Activated CD4-positive, alpha-beta T cell treated with anti-CD3 and anti-CD28 coated beads for 4 hours (primary cell): Measurements from ENCODE around the gene HSD17B1.
"Not testable (repeated sequence)": the region's sequence is repeated elsewhere in the genome, so short reads cannot be mapped to it uniquely, and the experiment has no call there.

Source experiments
- DNase-seq, 2 donors: peaks; one replicate each; pipeline ENCODE4 v3.0.0-alpha.2; 2020

Gene HSD17B1

DNA sequence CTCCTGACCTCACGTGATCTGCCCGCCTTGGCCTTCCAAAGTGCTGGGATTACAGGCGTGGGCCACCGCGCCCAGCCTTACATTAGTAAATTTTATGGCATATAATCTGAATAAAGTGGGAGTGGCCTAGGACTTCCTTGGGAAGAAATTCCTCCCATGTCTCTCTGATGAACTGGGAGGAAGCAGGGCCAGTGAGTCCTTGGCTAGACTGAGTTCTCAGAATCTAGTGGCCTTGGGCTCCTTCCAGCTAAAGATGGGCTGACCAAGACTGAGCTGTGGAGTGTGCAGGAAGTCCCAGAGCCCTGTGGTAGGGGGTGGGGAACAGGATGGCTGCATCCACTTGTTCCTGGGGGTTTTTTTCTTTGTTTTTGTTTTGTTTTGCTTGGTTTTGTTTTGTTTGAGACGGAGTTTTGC lies 26.7 kb upstream of the HSD17B1 start:
- no peak for DNase-seq

DNA sequence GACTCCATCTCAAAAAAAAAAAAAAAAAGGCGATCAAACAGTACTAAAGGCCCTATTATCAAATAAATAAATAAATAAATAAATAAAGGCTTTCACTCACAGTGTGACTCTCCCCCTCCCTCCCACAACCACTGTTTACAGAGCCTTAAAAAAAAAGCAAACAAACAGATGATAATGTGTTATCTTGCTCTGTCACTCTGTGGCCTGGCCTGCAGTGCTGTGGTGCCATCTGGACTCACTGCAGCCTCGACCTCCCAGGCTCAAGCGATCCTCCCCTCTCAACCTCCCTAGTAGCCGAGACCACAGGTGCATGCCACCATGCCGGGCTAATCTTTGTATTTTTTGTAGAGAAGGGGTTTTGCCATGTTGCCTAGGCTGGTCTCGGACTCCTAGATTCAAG lies 24.8 kb upstream of the HSD17B1 start:
- DNase-seq = no peak

DNA sequence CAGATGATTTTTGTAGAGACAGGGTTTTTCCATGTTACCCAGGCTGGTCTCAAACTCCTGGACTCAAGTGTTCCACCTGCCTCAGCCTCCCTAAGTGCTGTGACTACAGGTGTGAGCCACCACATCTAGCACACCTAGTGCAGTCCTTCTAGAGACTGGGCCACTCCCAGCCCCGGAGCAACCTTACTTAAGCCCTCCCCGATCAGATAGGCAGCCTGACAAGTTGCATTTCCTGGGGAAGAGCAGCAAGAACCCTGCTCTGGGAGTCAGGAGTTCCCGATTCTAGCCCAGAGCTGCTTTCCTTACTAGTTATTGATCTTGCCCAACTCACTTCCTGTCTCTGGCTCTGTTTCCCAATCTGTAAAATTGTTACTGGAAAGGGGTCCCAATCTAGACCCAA lies 23.7 kb upstream of the HSD17B1 start:
- no peak for DNase-seq

DNA sequence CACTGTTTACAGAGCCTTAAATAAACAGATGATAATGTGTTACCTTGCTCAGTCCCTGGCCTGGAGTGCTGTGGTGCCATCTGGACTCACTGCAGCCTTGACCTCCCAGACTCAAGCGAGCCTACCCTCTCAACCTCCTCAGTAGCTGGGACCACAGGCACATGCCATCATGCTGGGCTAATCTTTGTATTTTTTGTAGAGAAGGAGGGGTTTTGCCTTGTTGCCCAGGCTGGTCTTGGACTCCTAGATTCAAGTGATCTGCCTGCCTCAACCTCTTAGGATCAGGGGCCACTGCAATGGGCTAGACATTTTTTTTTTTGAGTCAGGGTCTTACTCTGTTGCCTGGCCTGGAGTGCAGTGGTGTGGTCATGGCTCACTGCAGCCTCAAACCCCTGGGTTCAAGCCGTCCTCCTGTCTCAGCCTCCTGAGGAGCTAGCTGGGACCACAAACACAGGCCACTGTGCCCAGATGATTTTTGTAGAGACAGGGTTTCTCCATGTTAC lies 21.7 kb upstream of the HSD17B1 start:
- no peak for DNase-seq

DNA sequence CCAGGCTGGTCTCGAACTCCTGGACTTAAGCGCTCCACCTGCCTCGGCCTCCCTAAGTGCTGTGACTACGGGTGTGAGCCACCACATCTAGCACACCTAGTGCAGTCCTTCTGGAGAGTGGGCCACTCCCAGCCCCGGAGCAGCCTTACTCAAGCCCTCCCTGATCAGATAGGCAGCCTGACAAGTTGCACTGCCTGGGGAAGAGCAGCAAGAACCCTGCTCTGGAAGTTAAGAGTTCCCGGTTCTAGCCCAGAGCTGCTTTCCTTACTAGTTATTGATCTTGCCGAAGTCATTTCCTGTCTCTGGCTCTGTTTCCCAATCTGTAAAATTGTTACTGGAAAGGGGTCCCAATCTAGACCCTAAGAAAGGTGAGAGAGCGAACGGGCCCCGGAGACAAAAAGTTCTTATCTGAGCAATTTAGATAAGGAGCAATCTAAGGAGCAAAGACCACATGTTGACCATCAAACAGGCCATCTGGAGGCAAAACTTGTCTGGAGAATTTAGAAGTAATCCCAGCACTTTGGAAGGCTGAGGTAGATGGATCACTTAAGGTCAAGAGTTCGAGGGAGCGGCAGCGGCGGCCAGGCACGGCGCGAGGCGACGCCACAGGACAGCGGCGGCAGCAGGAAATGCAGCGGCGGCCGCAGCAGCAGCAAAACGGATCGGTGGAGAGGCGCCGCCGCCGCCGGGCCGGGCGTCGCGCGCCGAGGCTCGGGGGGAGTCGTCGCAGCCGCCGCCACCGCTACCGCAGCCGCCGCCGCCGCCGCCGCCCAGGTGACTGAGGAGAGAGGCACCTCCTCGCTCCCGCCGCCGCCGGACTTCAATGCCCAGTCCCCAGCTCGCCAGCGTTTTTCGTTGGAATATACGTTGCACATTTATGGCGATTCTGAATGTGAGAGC lies 21.0 kb upstream of the HSD17B1 start:
- peak in 1 of 2 donors; percentile 41 for DNase-seq

DNA sequence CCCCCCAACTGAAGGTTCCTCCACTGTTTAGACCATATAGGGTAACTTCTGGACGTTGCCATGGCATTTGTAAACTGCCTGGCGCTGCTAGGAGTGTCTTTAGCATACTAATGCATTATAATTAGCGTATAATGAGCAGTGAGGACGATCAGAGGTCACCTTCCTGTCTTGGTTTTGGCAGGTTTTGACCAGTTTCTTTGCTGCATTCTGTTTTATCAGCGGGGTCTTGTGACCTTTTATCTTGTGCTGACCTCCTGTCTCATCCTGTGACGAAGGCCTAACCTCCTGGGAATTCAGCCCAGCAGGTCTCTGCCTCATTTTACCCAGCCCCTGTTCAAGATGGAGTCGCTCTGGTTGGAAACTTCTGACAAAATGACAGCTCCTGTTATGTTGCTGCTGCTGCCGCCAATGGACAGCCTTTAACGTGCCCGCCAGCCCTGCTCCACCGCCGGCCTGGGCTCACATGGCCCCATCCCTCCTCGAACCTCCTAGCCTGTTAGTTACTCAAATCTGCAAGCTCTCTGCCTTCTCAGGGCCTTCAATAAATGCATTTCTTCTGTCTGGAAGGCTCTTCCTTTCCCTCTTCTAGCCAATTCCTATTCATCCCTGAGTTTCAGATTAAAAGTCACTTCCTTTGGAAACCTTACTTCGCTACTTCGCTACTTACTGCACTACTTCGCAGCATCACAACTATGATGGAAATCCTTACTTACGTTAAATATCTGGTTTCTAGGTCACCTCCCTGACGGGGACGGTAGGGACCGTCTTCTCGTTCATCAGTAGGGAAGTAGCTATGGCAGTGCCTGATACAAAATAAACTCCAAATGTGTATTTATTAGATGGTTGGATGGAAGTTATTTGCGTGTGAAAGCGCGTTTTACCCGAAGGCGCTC lies 17.3 kb upstream of the HSD17B1 start:
- DNase-seq = no peak

DNA sequence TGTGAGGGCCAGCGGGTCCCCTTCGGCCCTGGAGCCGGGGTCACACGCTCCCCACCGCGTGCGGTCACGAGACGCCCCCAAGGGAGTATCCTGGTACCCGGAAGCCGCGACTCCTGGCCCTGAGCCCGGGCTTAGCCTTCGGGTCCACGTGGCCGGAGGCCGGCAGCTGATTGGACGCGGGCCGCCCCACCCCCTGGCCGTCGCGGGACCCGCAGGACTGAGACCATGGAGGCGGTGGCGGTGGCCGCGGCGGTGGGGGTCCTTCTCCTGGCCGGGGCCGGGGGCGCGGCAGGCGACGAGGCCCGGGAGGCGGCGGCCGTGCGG lies 16.7 kb upstream of the HSD17B1 start, which contains the start of gene NAGLU:
Gene NAGLU (plus strand): TSS at position 194 of the 324 bp plus-strand sequence. CDS start 32 bp downstream, at position 226.
- DNase-seq = peak; percentile 75 to 81

DNA sequence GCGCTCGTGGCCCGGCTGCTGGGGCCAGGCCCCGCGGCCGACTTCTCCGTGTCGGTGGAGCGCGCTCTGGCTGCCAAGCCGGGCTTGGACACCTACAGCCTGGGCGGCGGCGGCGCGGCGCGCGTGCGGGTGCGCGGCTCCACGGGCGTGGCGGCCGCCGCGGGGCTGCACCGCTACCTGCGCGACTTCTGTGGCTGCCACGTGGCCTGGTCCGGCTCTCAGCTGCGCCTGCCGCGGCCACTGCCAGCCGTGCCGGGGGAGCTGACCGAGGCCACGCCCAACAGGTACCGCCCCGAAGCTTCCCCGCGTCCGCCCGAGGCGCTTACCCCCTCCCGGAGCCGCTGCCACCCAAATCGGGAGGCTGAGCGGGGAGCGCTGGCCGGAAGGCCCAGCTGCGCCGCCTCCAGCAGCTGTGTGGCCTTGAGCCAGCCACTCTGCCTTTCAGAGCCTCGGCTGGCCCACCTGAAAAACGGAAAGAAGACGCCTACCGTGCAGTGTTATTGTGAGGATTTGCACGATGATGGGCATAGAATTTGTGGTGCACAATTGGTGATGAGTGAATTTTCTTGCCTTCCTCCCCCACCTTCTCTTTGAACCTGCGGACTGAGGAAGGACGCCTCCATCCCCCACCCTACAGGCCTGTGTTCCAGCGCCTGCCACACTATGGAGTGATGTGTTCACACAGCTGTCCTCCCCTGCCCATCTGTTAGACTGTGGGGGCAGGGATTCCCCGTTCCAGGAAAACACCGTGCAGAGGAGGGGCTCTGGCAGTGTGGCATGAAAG lies 16.2 kb upstream of the HSD17B1 start:
- DNase-seq = peak; percentile 63 to 71

DNA sequence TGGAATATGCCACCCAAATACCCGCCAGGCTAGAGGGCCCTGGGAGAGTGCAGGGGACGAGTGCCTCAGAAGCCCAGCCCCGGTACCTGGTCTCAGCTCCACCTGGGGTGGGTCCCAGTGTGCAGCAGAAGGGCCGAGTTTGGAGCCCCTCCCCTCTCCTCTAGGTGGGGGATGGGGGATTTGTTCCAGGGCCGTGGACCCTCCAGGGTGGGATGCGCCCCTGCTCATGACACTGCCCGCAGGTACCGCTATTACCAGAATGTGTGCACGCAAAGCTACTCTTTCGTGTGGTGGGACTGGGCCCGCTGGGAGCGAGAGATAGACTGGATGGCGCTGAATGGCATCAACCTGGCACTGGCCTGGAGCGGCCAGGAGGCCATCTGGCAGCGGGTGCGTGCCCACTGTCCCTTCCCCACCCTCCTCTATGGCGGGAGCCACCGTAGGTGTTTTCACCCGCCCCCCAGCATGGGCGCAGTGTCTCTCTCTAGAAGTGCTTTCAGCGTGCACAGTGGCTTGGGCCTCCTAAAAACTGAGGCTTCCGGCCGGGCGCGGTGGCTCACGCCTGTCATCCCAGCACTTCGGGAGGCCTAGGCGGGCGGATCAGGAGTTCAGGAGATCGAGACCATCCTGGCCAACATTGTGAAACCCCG lies 15.4 kb upstream of the HSD17B1 start:
- DNase-seq = no peak

DNA sequence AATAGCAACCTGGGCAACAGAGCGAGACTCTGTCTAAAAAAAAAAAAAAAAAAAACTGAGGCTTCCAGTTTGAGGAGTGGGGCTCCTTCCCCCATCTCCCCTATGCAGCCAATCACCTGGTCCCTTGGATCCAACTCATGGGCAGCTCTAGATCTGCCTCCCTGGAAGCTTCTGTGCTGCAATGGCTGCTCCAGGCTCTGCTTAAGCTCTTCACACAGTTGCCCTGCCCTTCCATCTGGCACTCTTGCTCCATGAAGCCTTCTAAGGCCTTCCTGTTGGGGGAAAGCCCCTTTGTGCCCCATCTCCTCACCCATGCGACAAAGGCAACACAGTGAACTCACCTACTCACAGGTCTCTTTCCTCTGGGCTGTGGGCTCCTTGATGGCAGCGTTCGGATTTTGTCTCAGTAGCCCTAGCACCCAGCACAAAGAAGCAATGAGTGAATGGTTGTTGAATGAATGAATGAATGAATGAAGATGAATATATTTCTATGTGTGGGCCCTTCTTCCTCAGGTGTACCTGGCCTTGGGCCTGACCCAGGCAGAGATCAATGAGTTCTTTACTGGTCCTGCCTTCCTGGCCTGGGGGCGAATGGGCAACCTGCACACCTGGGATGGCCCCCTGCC lies 14.8 kb upstream of the HSD17B1 start:
- DNase-seq = no peak

DNA sequence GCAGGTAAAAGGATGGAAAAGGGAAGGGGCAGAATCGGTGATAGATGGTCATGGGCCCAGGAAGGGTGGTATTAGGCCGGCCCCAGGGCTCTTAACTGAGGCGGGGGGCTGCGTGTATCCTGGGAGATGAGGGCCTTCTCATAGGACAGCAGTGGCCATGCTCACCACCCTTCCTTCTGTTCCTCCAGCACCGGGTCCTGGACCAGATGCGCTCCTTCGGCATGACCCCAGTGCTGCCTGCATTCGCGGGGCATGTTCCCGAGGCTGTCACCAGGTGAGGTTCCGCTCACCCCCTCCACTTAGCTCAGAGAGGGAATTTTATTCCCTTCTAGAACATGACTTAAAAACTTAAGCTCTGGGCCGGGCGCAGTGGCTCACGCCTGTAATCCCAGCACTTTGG lies 14.2 kb upstream of the HSD17B1 start:
- no peak for DNase-seq

DNA sequence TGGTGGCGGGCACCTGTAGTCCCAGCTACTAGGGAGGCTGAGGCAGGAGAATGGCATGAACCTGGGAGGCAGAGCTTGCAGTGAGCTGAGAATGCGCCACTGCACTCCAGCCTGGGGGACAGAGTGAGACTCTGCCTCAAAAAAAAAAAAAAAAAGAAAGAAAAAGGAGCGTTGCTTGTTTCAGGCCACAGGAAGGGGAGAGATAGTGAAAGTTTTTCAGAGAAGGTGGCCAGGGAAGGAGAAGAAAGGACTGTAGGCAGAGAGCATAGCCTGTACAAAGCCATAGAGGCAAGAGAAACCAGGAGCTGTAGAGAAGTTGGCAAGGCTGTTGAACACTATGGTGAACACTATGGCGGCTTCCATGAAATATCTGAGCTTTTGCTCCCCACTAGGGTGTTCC lies 12.2 kb upstream of the HSD17B1 start:
- DNase-seq = not testable (repeated sequence)

DNA sequence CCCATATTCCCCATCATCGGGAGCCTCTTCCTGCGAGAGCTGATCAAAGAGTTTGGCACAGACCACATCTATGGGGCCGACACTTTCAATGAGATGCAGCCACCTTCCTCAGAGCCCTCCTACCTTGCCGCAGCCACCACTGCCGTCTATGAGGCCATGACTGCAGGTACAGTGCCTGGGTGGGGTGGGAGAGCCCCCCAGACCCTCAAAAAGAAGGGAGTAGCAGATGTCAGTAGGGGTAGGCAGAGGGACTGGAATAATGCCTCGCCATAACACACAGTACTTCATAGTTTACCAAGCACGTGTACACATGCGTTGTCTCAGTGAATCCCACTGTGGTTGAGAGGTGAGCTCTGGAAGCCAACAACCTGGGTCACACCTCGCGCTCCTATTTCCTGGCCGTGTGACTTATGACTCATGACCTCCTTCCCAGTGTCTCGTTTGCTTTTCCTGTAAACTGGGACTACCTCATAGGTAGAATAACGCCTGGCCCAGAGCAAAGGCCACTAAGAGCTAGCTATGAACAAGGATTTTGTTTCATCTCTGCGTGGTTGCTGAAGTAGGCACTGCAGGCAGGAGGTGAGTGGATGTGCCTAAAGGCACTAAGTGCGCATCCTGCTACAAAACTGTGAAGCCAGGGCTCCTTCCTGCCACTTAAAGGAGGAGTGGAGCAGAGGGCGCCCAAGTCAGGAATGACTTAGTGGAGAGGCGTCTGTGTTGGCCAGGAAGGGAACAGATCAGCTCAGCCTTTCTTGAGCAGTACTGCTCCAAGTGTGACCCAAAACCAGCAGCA lies 11.5 kb upstream of the HSD17B1 start:
- peak in 1 of 2 donors; percentile 32 for DNase-seq

DNA sequence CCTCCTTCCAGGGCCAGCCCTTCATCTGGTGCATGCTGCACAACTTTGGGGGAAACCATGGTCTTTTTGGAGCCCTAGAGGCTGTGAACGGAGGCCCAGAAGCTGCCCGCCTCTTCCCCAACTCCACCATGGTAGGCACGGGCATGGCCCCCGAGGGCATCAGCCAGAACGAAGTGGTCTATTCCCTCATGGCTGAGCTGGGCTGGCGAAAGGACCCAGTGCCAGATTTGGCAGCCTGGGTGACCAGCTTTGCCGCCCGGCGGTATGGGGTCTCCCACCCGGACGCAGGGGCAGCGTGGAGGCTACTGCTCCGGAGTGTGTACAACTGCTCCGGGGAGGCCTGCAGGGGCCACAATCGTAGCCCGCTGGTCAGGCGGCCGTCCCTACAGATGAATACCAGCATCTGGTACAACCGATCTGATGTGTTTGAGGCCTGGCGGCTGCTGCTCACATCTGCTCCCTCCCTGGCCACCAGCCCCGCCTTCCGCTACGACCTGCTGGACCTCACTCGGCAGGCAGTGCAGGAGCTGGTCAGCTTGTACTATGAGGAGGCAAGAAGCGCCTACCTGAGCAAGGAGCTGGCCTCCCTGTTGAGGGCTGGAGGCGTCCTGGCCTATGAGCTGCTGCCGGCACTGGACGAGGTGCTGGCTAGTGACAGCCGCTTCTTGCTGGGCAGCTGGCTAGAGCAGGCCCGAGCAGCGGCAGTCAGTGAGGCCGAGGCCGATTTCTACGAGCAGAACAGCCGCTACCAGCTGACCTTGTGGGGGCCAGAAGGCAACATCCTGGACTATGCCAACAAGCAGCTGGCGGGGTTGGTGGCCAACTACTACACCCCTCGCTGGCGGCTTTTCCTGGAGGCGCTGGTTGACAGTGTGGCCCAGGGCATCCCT lies 9.3 kb upstream of the HSD17B1 start:
- DNase-seq = no peak

DNA sequence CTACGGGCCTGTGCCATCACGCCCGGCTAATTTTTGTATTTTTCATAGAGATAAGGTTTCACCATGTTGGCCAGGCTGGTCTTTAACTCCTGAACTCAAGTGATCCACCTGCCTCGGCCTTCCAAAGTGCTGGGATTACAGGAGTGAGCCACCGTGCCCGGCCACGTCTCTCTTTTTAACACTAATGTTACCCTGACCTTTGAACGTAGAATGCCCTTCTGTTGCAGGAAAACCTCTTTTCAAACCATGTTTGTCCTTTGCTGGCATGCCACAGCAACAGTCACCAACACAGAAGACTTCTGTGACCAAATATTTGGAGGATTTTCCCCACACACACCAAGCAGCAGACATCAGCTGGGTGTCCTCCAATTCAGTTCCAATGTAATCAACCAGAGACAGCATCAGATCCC lies 7.8 kb upstream of the HSD17B1 start:
- DNase-seq = no peak

DNA sequence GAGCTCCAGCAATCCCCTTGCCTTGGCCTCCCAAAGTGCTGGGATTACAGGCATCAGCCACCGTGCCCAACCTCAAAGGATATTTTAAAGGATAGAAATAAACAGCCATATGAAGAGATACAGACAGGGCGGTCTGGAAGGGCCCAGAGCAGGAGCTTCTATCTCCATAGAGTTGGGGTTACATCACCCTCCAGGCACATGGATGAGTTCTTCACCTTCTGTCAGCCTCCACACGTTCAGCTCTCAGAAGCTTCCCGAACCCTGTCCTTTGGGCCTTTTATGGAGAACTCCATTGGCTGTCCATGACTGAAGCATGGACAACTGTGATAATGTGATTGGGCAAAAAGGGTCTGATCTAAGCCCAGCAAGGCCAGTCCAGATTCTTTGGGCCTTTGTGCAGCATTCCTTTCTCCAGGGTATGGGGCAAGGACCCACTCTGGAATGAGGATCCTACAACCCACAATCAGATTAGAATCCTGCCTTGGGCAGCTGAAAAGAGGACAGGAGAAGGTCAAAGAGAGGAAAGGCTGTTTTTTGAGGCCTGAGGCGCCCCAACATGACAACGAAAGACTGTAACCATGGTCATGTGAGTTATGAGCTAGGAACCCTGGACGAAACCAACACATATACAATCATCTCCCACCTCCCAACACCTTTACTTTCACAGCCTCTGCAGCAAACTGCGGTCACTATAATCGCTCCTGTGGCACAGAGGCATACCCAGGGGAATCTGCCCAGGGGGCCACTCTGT lies 6.8 kb upstream of the HSD17B1 start:
- not testable (repeated sequence) for DNase-seq

DNA sequence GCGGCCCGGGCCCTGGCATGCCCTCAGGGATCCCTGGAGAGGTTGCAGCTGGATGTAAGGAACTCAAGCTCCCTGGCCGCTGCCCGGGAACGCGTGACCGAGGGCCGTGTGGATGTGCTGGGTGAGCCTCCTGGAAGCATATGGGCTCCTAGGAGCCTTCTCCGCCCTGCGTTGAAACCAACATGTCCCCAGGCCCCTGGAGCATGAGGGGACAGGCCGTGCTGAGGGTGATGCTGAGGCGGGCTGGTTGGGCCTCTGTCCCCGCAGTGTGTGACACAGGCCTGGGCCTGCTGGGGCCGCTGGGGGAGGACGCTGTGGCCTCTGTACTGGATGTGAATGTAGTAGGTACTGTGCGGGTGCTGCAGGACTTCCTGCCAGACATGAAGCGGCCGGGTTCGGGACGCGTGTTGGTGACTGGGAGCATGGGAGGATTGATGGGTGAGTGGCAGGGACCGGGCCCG lies 5.7 kb upstream of the HSD17B1 start:
- DNase-seq = no peak

DNA sequence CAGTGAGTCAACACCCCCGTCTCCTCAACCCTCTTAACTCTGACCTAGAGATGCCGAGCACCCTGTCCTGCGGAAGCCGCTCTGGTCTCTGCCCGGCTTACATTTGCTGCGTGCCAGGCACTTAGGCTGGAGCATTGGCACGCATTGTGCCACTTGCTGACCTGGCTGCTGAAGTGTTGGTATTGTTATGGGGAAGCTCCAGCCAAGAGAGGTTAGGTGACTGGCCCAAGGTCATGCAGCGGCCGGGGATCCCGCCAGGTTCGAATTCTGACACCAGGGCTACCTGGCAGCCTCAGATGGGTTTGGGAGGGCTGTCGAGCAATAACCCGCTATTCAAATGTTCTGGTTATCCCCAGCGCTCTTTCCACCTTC lies 5.0 kb upstream of the HSD17B1 start:
- DNase-seq = no peak
